ENCODE results near the gene SNAPC5.

DNA sequence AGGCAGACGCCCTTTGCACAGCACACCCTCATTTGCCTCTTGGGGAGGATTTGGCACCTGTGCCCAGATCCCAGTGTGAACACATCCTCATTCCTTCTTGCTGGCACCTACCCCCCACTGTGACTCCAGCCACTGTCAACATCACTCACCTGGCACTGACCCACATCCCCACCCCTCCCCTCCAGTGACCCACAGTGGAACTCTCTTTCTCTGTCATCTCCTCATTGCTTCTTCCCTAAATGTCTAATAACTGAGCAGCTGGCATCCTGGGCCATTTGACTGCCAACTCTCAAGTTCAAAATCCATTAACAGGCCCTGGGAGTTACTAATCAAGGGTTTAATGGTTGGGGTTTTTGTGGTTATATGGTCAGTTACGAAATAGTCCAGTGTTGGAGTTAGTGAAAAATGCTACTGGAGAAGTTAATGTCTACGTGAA is 14.4 kb downstream of the SNAPC5 start:
- TF ChIP-seq GATA3 (IDR thresholded peaks at IDR 0.05; ENCODE audit: low read depth, low read length) (no peak), GATA2 (IDR thresholded peaks at IDR 0.05; ENCODE audit: low read depth, low read length) (no peak)
